K562 treated with DMSO at 1 percent for 48 hours (cell line): ENCODE results near the gene BEST3. TPM values are rescaled to one million over a fixed set of nuclear protein-coding genes. Genes with fewer than 3 reads are reported as not detected.

Experiments used
- total RNA-seq: library from RNA; unstranded; fragments of 300-600 nt; gene quantifications from 2 replicates; pipeline ENCODE4 v1.2.3, GENCODE V29; 2022; ENCODE audit warnings: low replicate concordance; ENCODE audit errors: extremely low read depth

Gene BEST3
- total RNA-seq: not detected in 2 replicates

DNA sequence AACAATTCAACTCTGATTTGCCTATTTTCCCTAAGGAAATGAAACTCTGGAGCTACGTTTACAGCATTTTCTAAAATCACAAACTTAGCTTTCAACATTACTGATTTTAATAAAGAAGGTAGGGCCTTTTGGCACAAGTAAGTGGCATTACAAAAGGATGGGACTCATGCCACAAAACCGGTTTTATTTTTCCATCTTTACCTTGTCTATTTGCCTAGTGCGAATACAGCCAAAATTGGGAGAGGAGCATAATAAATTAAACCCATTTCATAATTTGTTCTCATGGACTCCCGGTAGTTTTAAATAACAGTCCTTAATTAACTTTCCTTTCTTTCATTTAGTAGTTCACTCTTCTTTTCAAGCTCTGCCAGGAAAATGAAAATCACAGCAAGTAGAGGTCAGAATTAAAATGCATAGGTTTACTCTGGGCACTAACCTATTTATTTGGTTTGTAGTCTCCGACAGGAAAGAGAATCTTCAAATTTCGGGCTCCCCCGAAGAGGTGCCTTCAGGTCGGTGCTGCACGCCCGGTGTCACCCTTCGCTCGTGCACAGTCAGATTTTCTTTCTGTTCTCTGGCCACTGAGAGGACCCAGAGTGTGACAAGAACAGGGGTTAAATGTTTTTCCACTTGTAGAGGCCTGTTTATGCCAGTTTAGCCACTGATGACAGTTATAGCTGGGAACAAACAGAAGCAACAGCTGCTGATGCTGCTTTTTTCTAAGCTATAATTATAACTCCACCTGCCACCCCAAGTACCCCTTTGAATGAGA, at the start of gene BEST3:
BEST3 (minus strand) TSS at position 535 of the 772 bp plus-strand sequence. CDS start 1,505 bp downstream, outside the sequence.

DNA sequence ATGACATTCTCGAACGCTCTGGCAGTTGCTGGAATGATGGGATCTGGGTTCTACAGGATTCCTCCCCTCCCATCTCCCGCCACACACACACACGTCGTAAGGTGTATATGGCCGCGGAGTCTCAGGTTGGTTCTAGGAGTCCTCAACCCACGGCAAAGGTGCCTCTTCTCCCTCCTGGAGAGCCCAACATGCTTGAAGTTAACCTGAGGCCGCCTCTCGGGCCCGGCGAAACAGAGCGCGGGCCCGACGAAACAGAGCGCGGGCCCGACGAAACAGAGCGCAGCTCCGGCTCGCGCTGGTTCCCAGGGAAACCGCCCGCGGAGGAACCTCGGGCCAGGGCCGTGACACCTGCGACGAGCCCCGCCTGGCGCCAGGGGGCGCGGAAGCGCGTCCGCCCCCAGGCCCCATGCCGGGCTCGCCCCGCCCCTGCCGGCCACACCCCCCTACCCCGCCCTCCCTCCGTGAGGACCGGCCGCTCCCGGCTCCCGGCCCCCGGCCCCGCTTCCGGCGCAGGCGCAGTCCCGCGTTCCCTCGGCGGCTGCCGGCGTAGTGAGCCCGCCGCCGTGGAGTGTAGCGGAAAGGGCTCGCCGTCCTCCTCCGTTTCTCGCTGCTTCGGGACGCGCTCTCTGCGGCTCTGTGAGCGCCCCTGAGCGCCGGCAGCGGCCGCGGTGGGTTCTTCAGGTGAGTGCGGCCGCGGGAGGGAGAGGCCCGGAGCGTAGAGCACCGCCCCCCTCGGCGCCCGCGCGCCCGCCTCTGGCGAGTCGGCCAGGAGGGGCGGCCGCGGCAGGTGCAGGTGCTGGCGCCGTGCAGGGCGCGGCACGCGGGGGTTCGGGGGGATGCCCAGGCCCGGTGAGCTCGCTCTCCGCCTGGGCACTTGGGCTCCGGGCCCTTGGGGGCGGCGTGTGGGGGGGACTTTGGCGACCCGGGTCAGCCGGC, 39.5 kb upstream of the BEST3 start, which contains the start of gene RAB3IP:
RAB3IP (plus strand) TSS at position 510 of the 936 bp plus-strand sequence. CDS start 16,549 bp downstream, outside the sequence.

DNA sequence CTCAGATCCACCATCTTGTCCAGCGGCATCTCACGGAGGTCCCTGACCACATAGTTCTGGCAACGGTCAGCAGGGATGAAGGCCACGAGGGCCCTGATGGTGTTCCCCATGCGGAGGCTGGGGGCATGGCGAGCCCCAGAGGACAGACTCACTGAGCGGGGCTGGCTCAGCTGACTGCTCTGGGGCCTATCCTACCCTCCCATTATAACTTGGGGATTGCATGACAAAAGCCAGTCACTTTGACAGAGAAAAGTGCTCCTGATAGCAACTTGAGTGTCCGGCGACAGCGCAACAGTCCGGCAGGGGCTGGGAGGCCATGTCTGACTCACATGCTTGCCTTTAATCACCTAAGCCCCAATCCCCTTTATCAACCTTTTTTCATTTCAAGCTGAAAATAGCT, 88.4 kb downstream of the BEST3 start, which contains the start of gene LRRC10:
LRRC10 (minus strand) TSS at position 179 of the 400 bp plus-strand sequence; CDS start at position 110, 69 bp downstream.

Other genes with a start within 250 kb of the BEST3 start
- gene FRS2, start 228.9 kb downstream of the BEST3 start, total RNA-seq: not detected in 2 replicates
- not detected in 2 replicates for gene CCT2, start 113.8 kb downstream of the BEST3 start, total RNA-seq
- not detected in 2 replicates for gene LRRC10, start 88.4 kb downstream of the BEST3 start, total RNA-seq
- not detected in 2 replicates for gene RAB3IP, start 39.6 kb upstream of the BEST3 start, total RNA-seq
- not detected in 2 replicates for gene MYRFL, start 125.9 kb upstream of the BEST3 start, total RNA-seq